Naive B cell (primary cell): ENCODE measurements around the gene FGB. TPM values are rescaled to one million over a fixed set of nuclear protein-coding genes. Genes with fewer than 3 reads are reported as not detected.
A peak's percentile ranks its signal among the peaks of the same experiment; 100 is the strongest.

ENCODE experiments used
- ATAC-seq, 2 donors: fragments of 150-1000 bp; cut with Tn5 transposase; 2 replicates each; pipeline ENCODE4 v1.10.0; 2021; ENCODE audit warnings: low read depth in 2 of 2, mild to moderate bottlenecking in 2 of 2, moderate library complexity in 2 of 2
- DNase-seq: peaks from one replicate; pipeline ENCODE4 v3.0.0; 2022
- H3K27ac Mint-ChIP-seq, 6 donors: one replicate each; pipeline ENCODE4 v1.8.0; 2020 to 2022; ENCODE audit warnings: mild to moderate bottlenecking in 6 of 6, mixed read lengths in 6 of 6, moderate library complexity in 5 of 6, inconsistent platforms in 2 of 6
- H3K27me3 Mint-ChIP-seq, 3 donors: one replicate each; pipeline ENCODE4 v1.8.0; 2021 to 2022; ENCODE audit warnings: mixed read lengths in 3 of 3, mild to moderate bottlenecking in 1 of 3
- H3K36me3 Mint-ChIP-seq, 2 donors: one replicate each; pipeline ENCODE4 v1.8.0; 2020 to 2022; ENCODE audit warnings: mixed read lengths in 2 of 2, inconsistent platforms in 1 of 2, mild to moderate bottlenecking in 1 of 2
- H3K4me1 Mint-ChIP-seq, 3 donors: one replicate each; pipeline ENCODE4 v1.8.0; 2020 to 2022; ENCODE audit warnings: mixed read lengths in 3 of 3, inconsistent platforms in 1 of 3, mild to moderate bottlenecking in 1 of 3, moderate library complexity in 1 of 3
- H3K4me3 Mint-ChIP-seq, 8 donors: one replicate each; pipeline ENCODE4 v1.8.0; 2020 to 2022; ENCODE audit warnings: mild to moderate bottlenecking in 8 of 8, mixed read lengths in 8 of 8, moderate library complexity in 8 of 8, inconsistent platforms in 2 of 8
- H3K9me3 Mint-ChIP-seq, 7 donors: one replicate each; pipeline ENCODE4 v1.8.0; 2020 to 2022; ENCODE audit warnings: mixed read lengths in 7 of 7, mild to moderate bottlenecking in 5 of 7, inconsistent platforms in 2 of 7, moderate library complexity in 1 of 7
- polyA plus RNA-seq, 6 donors: library from polyadenylated mRNA; unstranded; fragments of 300-500 nt; fragmentation: Illumina TruSeq; gene quantifications; one replicate each; pipeline ENCODE4 v1.2.3, GENCODE V29; 2021; ENCODE audit warnings: low read depth in 6 of 6

The FGB gene
- polyA plus RNA-seq, 6 donors from 2014 or later: not detected

DNA sequence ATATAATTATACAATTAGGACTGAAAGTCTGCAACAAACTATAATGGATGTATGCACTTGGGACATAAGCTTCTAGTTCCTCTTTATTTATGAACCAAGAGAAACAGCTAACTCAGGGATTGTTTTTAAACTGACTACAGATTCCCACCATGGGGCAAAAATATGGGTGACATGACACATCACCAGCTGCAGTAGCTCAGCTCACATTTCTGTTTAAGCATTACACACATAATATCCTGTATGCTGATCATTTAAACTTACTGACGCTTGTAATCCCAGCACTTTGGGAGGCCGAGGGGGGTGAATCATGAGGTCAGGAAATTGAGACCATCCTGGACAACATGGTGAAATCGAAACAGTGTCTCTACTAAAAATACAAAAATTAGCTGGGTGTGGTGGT lies 11.5 kb downstream of the FGB start:
- Mint-ChIP-seq H3K36me3 (no peaks in the 10 kb centered on the region), H3K27me3 (peaks cover 30 to 37% (median 36%) of the 10 kb centered on the region in 3 donors), H3K4me1 (no peaks in the 10 kb centered on the region), H3K9me3 (no peaks in the 10 kb centered on the region), H3K27ac (no peak overlapping the region), H3K4me3 (no peak overlapping the region)
- DNase-seq (no peak), ATAC-seq (no peak)

DNA sequence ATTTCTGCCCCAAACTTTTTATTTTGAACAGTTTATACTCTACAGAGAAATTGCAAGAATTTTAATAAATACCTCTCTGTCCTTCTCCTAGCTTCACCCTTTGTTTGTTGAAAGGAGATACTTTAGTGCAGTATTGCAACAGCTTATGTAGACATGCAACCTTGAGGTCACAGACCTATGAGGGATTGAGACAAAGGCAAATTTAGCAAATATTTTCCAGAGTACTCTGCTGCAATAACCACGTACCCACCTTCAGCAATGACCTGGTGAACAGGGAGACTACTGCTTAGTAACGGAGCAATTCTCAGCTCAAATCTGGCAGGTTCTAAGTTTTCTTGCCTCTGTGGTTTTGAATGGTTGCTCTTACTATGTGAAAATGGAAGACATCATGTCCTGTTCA lies 14.5 kb downstream of the FGB start:
- H3K27me3 Mint-ChIP-seq: peaks cover 22 to 32% (median 26%) of the 10 kb centered on the region in 3 donors
- H3K4me1 Mint-ChIP-seq: no peaks in the 10 kb centered on the region
- H3K36me3 Mint-ChIP-seq: no peaks in the 10 kb centered on the region
- DNase-seq (no peak), ATAC-seq (no peak)
- H3K27ac Mint-ChIP-seq: no peak overlapping the region
- H3K9me3 Mint-ChIP-seq: no peaks in the 10 kb centered on the region
- no peak overlapping the region for H3K4me3 Mint-ChIP-seq

DNA sequence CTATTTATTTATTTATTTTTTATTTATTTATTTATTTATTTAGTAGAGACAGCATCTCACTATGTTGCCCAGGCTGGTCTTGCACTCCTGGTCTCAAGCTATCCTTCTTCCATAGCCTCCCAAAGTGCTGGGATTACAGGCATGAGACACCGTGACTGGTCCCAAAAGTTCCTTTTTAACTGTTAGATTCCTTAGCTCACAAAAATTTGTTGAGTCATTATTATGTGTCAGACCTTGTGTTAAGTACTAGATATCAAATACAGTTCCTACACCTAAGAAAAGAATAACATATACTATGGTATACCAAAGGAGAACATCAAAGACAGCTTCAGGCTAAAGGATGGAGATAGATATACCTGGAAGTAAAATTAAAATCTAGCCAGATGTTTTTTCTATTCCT lies 16.1 kb downstream of the FGB start:
- DNase-seq: no peak
- H3K9me3 Mint-ChIP-seq: no peaks in the 10 kb centered on the region
- H3K27me3 Mint-ChIP-seq: peaks cover 22 to 33% (median 26%) of the 10 kb centered on the region in 3 donors
- H3K36me3 Mint-ChIP-seq: no peaks in the 10 kb centered on the region
- H3K27ac Mint-ChIP-seq: no peak overlapping the region
- H3K4me3 Mint-ChIP-seq: no peak overlapping the region
- ATAC-seq: no peak
- H3K4me1 Mint-ChIP-seq: no peaks in the 10 kb centered on the region

DNA sequence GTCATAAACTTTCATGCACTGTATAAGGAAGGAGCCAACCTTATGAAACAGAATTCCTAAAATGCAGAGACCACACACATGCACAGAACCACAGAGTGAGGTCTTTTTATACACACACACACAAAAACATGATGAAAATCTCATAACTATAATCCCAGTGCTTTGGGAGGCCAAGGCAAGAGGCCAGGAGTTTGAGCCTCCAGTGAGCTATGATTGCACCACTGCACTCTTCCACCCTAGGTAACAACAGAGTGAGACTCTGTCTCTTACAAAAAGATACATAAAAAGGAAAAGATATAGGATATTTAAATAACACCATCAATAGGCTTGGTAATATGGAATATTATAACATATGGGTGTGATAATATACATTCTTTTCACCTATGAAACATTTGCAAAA lies 17.1 kb downstream of the FGB start:
- no peak overlapping the region for H3K4me3 Mint-ChIP-seq
- no peaks in the 10 kb centered on the region for H3K4me1 Mint-ChIP-seq
- H3K36me3 Mint-ChIP-seq: no peaks in the 10 kb centered on the region
- no peak for ATAC-seq
- H3K27ac Mint-ChIP-seq: no peak overlapping the region
- no peaks in the 10 kb centered on the region for H3K9me3 Mint-ChIP-seq
- DNase-seq: no peak
- peaks cover 22 to 34% (median 31%) of the 10 kb centered on the region in 3 donors for H3K27me3 Mint-ChIP-seq

GRCh38 chr4:154582723-154583122 lies 19.9 kb downstream of the FGB start:
- Mint-ChIP-seq H3K4me1 (no peaks in the 10 kb centered on the region), H3K36me3 (no peaks in the 10 kb centered on the region), H3K27ac (peak overlapping the region in 1 of 6 donors; percentile 13), H3K9me3 (no peaks in the 10 kb centered on the region), H3K4me3 (no peak overlapping the region), H3K27me3 (peaks cover 16 to 35% (median 30%) of the 10 kb centered on the region in 3 donors)
- DNase-seq (no peak), ATAC-seq (no peak)

DNA sequence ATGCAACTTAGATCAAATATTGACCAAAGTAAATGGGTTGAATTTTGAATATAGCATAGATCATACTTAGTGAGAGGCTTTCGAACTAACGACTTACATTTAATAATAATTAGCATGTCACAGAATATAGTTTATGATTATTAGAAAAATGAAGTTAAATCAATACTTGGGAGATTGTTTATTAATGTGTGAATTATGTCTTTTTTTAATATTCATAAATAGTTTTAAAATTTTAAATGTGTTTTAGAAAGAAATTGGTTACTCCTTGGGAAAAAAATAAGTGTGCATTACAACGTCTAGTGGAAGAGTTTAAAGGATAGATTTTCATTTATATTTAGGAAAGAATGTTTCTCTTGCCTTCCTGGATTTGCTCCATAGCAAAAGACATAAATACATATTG lies 20.4 kb downstream of the FGB start:
- Mint-ChIP-seq H3K4me1 (no peaks in the 10 kb centered on the region), H3K4me3 (no peak overlapping the region), H3K27me3 (peaks cover 16 to 35% (median 25%) of the 10 kb centered on the region in 3 donors), H3K9me3 (no peaks in the 10 kb centered on the region), H3K36me3 (no peaks in the 10 kb centered on the region), H3K27ac (no peak overlapping the region)
- ATAC-seq: no peak
- no peak for DNase-seq

- H3K27ac Mint-ChIP-seq: no peak overlapping the region
- H3K27me3 Mint-ChIP-seq: peaks cover 16 to 35% (median 25%) of the 10 kb centered on the region in 3 donors
- H3K4me1 Mint-ChIP-seq: no peaks in the 10 kb centered on the region
- no peak for ATAC-seq
- DNase-seq: no peak
- H3K9me3 Mint-ChIP-seq: no peaks in the 10 kb centered on the region
- no peaks in the 10 kb centered on the region for H3K36me3 Mint-ChIP-seq
- no peak overlapping the region for H3K4me3 Mint-ChIP-seq
Measured at GRCh38 chr4:154583677-154584076, 20.9 kb downstream of the FGB start.

DNA sequence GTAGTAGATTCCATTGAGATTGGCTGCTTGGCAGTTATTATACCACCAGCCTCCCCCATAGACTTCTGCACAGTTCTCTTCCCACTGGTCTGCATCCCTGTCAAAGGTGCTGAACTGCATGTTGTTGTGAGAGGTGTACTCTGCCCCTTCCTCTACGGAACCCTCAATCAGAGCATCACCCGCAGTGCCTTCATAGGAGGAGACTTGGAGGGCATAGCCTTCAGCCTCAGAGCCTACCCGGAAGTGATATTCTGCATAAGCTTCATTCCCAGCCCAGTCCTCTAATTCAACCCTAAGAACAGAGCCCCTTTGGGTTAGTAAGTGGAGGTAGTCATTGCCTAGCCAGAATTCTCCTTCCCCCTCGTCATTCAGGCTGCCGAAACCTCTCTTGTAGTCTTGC lies 21.4 kb downstream of the FGB start:
- Mint-ChIP-seq H3K36me3 (no peaks in the 10 kb centered on the region), H3K27me3 (peaks cover 15 to 32% (median 25%) of the 10 kb centered on the region in 3 donors), H3K4me3 (no peak overlapping the region), H3K27ac (no peak overlapping the region), H3K4me1 (no peaks in the 10 kb centered on the region), H3K9me3 (no peaks in the 10 kb centered on the region)
- DNase-seq: no peak
- no peak for ATAC-seq

DNA sequence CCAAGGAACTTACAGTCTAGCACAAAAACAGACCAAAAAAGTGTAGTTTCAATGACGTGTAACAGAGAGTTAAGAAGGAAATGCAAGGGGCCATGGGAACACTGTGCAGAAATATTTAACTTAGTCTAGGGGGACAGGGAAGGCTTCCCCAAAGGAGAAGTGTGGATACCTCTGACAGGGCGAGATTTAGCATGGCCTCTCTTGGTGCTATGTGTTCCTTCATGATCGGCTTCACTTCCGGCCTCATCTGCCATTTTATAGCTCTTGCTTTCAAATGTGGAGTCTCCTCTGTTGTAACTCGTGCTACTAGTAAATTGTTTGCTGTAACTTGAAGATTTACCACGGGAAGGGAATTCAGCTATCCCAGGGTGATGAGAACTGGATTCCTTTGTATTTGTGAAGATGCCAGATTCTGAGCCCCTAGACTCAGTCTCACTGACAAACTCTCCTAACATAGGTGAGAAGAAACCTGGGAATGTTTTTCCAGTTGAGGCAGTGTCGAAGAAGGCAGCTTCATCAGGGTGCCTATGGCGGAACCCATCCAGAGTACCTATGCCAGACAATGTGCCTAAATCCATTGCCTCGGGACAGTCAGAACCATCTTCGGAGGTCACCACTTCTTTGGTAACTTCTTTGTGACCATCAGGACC lies 22.7 kb downstream of the FGB start:
- no peak for DNase-seq
- no peaks in the 10 kb centered on the region for H3K36me3 Mint-ChIP-seq
- peak overlapping the region in 1 of 6 donors; percentile 48 for H3K27ac Mint-ChIP-seq
- H3K4me3 Mint-ChIP-seq: no peak overlapping the region
- H3K4me1 Mint-ChIP-seq: no peaks in the 10 kb centered on the region
- H3K9me3 Mint-ChIP-seq: no peaks in the 10 kb centered on the region
- peaks cover 22 to 38% (median 33%) of the 10 kb centered on the region in 3 donors for H3K27me3 Mint-ChIP-seq
- ATAC-seq: no peak

DNA sequence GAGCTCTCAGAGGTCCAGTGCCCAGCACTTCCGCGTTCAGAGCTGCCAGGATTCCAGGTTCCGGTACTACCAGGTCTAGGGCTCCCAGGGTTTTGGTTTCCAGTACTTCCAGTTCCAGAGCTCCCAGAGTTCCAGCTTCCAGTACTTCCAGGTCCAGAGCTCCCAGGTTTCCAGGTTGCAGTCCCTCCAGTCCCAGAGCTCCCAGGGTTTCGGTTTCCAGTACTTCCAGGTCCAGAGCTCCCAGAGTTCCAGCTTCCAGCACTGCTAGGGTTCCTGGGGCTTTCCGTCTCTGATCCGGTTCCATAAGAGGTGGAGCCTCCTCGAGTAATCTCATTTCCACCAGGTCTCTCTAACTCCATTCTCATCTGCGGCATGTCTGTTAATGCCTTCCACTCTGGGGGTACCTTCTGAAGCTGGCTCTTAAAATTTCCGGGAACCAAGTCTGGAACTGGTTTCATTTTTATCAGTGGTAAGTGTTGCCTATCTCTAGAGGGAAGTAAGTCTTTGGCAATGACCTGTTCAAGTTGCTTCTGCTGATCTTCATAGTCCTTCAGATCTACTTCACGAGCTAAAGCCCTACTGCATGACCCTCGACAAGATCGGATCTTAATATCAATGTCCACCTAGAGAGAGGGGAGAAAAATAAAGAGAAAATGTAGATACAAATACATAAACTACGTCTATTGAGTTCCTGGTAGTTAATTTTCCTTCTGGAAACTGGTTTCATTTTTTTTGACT lies 23.7 kb downstream of the FGB start:
- ATAC-seq (no peak), DNase-seq (no peak)
- no peak overlapping the region for H3K4me3 Mint-ChIP-seq
- H3K9me3 Mint-ChIP-seq: no peaks in the 10 kb centered on the region
- H3K36me3 Mint-ChIP-seq: no peaks in the 10 kb centered on the region
- no peak overlapping the region for H3K27ac Mint-ChIP-seq
- peaks cover 32 to 38% (median 36%) of the 10 kb centered on the region in 3 donors for H3K27me3 Mint-ChIP-seq
- H3K4me1 Mint-ChIP-seq: no peaks in the 10 kb centered on the region

GRCh38 chr4:154588198-154588597 lies 25.4 kb downstream of the FGB start:
- no peaks in the 10 kb centered on the region for H3K4me1 Mint-ChIP-seq
- DNase-seq: no peak
- H3K27me3 Mint-ChIP-seq: peaks cover 35 to 45% (median 42%) of the 10 kb centered on the region in 3 donors
- no peak overlapping the region for H3K4me3 Mint-ChIP-seq
- no peaks in the 10 kb centered on the region for H3K36me3 Mint-ChIP-seq
- H3K27ac Mint-ChIP-seq: no peak overlapping the region
- H3K9me3 Mint-ChIP-seq: no peaks in the 10 kb centered on the region
- ATAC-seq: no peak

DNA sequence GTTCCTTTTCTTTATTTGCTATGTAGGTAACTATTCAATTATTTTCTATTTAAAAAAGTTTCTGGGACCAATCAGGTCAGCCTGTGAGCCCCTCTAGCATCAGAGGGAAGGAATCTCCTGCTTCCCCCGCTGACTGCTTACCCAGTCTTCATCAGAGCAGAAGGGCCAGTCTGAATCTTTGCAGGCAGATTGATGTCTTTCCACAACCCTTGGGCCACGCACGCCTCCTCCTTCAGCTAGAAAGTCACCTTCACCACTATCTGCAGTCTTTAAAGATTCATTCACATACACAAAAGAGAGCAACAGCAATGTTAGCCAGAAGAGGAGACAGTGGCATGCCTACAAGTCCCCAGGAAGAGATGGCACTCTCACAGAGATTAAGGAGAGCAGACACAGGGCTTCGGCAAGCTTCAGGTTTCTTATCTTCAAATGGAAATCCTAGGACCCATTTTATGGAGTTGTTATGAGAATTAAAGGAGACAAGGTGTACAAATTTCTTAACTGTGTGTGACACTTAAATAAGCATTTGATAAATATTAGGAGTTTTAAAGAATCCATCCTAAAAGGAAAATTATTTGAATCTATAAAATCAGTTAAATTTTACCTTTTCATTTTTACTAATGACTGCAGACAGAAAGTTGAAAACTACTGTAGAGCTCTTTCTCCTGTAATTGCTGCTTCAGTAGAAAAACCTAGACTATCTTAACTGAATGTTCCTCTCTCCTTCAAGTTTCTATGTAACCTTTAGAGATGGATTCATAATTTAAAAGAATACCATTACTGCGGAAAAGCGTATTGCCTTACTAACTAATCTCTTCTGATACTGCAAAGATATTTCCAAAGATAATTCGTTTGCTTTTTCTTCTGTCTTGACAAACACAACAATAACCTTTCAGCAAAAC lies 26.7 kb downstream of the FGB start:
- no peak for ATAC-seq
- no peaks in the 10 kb centered on the region for H3K4me1 Mint-ChIP-seq
- no peak for DNase-seq
- no peaks in the 10 kb centered on the region for H3K36me3 Mint-ChIP-seq
- peaks cover 30 to 45% (median 44%) of the 10 kb centered on the region in 3 donors for H3K27me3 Mint-ChIP-seq
- no peaks in the 10 kb centered on the region for H3K9me3 Mint-ChIP-seq
- H3K4me3 Mint-ChIP-seq: no peak overlapping the region
- H3K27ac Mint-ChIP-seq: no peak overlapping the region

GRCh38 chr4:154590329-154591006 lies 27.7 kb downstream of the FGB start, which contains the start of gene FGA:
Gene FGA, minus strand, starts transcription at chr4:154590742. Its CDS starts 55 bp downstream, at chr4:154590687.
- DNase-seq: no peak
- no peak within 1 kb of the TSS for H3K27ac Mint-ChIP-seq
- no peak for ATAC-seq
- H3K4me1 Mint-ChIP-seq: no peaks in the 10 kb centered on the region
- H3K27me3 Mint-ChIP-seq: peaks cover 27 to 45% (median 35%) of the 10 kb centered on the region in 3 donors
- no peak within 1 kb of the TSS for H3K4me3 Mint-ChIP-seq
- no peaks in the 10 kb centered on the region for H3K36me3 Mint-ChIP-seq
- H3K9me3 Mint-ChIP-seq: no peaks in the 10 kb centered on the region
